ENCODE data around the gene CDON.
"Not testable (repeated sequence)": the region's sequence is repeated elsewhere in the genome, so short reads cannot be mapped to it uniquely, and the experiment has no call there.

Gene CDON

GRCh38 chr11:125994509-125994908, 68.2 kb downstream of the CDON start:
- DNase-seq (ENCODE audit: low read depth in 2 of 2) = no peak

DNA sequence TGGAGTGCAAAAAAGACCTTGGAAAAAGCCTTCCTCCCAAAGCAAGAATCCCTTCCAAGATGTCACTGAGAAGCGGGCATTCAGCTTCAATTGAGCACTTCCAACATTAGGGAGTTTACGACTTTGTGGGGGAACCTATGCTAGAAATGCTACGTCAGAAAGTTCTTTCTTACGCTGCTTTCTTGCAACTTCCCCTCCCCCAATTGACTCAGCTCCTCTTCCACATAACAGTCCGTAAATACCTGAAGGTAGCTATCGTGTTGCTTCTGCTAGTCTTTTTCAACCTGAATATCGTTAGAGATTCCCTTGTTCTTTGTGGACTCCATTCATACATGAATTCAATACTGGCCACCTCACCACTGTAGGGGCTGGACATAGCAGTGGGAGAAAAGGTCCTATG, 69.8 kb downstream of the CDON start:
- DNase-seq (ENCODE audit: low read depth in 2 of 2) = no peak

DNA sequence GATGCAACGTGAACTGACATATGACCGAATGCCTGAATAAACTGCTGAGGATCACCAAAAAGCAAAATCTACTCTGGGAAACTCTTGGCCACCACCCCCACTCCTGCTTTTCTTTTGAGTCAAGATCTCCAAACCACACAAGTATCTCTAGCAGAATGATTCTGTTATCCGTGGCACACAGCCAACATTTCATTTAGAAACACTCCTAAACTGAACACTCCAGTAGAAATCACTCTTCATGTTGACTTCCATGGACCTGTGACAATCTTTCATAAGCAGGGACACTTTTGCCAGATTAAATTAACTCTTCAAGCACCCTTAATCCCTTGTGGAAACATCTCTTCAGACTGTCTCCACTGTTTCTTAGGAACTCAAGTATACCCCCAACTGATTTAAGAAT, 72.4 kb downstream of the CDON start:
- DNase-seq (ENCODE audit: low read depth in 2 of 2) = no peak

- DNase-seq (ENCODE audit: low read depth in 2 of 2) = no peak
Measured at GRCh38 chr11:125987066-125987641, 75.5 kb downstream of the CDON start.

GRCh38 chr11:125985956-125986355, 76.7 kb downstream of the CDON start:
- not testable (repeated sequence) for DNase-seq (ENCODE audit: low read depth in 2 of 2)

DNA sequence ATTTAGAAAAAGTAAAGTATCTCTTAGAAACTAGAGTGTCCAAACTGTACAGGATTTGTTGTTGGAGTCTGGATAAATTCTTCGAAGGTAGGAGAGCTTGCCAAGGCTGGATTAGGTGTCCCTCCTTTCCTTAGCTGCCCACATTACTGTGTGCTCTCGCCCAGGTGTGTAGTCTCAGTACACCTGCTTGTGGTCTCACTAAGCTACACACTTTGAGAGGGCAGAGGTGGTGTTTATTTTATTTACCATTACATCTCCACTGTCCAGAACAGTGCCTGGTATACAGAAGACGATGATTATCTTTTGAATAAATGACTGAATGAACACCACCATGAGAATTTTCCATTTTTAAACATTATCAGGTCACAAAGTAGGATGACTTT, 80.3 kb downstream of the CDON start:
- no peak for DNase-seq (ENCODE audit: low read depth in 2 of 2)

DNA sequence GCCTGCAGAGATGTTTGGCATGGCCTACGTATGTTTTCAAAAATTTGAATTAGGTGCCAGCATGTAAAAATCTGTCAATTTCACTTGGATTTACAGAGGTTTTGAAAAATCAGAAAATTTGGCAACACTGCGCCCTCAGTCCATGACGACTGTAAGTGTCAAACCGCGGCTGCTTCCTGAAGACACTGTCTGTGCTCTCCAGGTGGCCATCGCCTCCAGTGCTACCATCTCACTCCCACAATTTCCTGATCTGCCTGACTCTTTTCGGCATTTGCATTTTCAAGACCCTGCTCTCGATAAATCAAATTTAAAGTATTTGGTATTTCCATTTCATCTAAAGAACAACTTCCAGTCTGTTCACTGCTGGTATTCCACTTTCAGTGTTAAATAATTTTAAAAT, 82.2 kb downstream of the CDON start:
- no peak for DNase-seq (ENCODE audit: low read depth in 2 of 2)

GRCh38 chr11:125979511-125979910, 83.2 kb downstream of the CDON start:
- no peak for DNase-seq (ENCODE audit: low read depth in 2 of 2)

- DNase-seq (ENCODE audit: low read depth in 2 of 2) = no peak
Measured at GRCh38 chr11:125978778-125979407, 83.8 kb downstream of the CDON start.

DNA sequence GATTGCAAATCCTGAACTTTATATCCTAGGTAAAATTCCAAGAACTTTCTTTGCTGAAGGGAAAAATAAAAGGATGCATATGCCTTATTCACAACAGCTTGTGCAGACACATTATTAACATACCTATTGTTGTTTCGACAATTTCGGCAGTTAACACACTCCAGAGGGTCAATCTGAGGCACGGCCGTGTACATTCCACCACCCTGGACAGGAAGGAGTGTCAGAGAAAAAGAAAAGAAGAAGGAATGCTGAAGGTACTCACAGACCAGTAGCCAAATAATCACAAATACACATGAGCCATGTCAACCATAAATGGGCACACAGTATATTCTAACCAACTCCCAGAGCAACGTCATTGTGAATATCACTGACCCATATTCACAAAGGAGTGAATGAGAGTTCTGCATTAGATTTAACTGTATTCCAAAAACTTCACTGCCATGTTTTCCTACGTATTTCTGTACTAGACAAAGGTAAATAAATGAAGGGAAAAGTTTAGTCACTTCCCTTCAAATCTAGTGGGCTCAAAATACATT, 84.4 kb downstream of the CDON start:
- no peak for DNase-seq (ENCODE audit: low read depth in 2 of 2)

GRCh38 chr11:125977333-125977732, 85.3 kb downstream of the CDON start:
- DNase-seq (ENCODE audit: low read depth in 2 of 2) = no peak

DNA sequence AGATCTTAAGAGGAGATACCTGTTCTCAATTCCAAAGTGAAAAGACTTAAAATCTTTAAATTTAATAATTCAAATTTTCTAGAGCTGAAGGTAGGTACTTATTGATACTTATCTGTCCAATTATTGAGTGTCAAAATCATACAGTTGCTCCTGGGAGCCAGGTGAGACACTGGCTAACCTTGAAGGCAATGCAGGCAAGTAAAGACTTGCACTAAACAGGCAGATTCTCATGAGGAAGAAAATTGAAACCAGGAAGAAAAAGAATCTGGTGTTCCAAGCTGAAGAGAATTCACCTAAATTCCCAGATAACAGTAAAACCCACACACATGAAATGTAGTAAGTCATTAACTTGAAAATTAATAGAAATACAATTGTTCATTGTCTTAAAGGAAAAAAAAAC, 86.5 kb downstream of the CDON start:
- DNase-seq (ENCODE audit: low read depth in 2 of 2) = no peak

DNA sequence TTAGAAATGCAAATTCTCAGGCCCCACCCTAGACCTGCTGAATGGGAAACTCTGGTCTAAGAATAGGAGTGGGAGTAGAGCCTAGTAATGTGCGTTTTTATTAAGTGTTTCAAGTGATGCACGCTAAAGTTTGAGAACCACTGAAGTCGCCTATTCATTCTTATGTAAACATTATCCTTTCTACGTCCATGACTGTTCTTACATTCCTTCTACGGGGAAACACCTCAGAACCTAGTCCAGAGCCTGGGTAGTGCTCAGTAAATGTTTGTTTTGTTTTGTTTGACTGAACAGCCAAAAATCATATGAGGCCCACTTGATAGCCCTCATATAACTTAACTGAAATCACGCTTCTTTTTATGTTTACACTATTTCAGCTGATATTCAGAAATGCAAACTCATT, 87.0 kb downstream of the CDON start:
- no peak for DNase-seq (ENCODE audit: low read depth in 2 of 2)

DNA sequence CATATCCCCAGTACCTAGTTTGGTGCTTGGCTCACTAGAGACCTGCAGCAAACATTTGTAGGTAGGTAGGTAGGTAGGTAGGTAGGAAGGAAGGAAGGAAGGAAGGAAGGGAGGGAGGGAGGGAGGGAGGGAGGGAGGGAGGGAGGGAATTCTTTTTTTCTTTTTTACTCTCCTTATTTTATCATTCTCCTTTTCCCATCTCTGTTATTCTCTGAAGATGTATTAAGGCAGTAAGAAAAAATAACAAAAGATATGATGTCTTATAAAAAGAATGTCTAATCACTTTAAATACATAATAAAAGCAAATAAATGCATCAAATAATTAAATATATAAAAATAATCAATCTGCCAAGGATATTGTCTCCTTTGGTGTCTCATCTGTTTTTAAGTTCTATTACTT, 88.4 kb downstream of the CDON start:
- no peak for DNase-seq (ENCODE audit: low read depth in 2 of 2)

DNA sequence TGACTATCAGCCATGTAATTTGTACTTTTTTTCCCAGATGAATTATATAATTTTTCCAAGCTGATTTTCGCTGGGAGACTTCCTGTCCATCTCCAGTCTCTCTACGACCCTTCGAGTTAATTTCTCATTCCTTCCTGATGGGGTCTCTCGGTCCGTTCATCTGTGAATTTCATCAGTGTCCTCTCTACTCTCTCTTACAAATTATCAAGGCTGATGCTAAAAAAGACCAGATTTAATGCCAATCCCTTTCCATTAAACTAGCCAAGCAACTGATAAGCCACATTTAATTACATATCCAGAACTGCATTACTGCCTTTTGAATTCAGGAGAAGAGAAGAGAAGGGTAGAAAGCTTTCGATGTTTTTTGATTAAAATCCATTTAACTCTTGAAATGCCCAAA, 91.0 kb downstream of the CDON start:
- no peak for DNase-seq (ENCODE audit: low read depth in 2 of 2)

- DNase-seq (ENCODE audit: low read depth in 2 of 2) = no peak
Measured at GRCh38 chr11:125968354-125968753, 94.3 kb downstream of the CDON start.

GRCh38 chr11:125967515-125967914, 95.2 kb downstream of the CDON start:
- no peak for DNase-seq (ENCODE audit: low read depth in 2 of 2)

- DNase-seq (ENCODE audit: low read depth in 2 of 2) = no peak
Measured at GRCh38 chr11:125960771-125961170, 101.9 kb downstream of the CDON start.

DNA sequence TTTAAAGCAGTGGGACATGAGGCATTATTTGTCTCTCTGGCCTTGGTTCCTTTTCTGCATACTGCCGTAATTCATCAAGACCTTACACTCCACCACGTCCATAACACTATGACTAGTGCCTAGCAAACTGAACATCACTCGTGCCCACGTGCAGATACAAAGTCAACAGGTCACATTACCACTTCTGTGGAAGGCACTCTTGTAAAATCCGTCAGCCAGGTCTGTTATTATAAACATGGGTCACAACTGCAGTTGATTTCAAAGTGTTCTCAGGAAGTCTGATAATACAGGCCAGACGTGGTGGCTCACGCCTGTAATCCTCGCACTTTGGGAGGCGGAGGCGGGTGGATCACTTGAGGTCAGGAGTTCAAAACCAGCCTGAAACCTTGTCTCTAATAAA, 102.7 kb downstream of the CDON start:
- no peak for DNase-seq (ENCODE audit: low read depth in 2 of 2)

DNA sequence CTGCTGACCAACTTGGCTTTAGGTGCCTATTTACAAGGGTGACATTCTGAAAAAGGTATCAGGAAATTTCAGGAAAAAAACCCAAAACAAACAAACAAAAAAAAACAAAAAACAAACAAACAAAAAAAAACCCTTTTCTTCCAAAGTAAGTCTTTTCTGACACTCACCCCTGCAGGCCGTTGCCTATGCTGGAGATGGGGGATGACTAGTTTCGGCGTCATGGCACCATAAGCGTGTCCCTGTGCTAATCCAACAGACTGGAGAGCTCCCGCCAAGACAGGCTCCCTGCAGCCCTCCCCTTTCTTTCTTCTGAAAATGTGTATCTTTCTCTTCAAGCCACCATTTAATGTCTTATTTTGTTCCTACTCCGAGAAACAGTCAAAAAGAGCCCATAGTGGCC, 103.2 kb downstream of the CDON start:
- no peak for DNase-seq (ENCODE audit: low read depth in 2 of 2)

DNA sequence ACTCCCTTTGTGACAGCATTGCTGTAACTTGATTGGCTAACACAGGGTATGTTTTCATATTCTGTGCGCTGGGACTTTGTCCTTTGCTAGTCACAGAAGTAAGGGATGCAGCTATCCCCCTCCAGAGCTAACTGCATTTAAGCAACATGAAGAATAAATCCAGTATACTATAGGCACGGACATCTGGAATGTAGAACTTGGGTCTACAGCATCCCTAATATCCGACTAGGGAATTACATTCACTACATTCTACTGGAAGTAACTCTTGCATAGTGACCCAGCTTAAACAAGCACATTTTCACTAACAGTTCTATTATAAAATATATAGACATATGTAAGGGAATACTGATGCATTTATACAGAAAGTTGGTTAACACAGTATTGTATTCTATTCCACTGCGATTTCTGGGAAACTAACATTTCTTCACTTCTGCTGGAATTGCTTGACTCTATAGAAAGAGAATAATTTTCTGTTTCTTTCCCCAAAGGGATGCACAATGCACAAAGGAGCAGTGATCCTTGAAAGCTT, 103.7 kb downstream of the CDON start:
- no peak for DNase-seq (ENCODE audit: low read depth in 2 of 2)

GRCh38 chr11:125957618-125958332, 104.9 kb downstream of the CDON start:
- no peak for DNase-seq (ENCODE audit: low read depth in 2 of 2)

Data from stimulated activated CD8-positive, alpha-beta memory T cell treated with anti-CD3 and anti-CD28 coated beads, Interleukin-2, amount 100 ng/mL, for 1 hour (primary cell).